Mesothelial cell of epicardium (in vitro differentiated cells): ENCODE data around the gene BMP6. TPM values are rescaled to one million over a fixed set of nuclear protein-coding genes. Genes with fewer than 3 reads are reported as not detected.

Source experiments
- DNase-seq, 2 experiments: peaks; one replicate each; pipeline ENCODE4 v3.0.0; 2021; ENCODE audit warnings: low spot score in 2 of 2; ENCODE audit not compliant: unreplicated experiment in 2 of 2
- H3K27ac Mint-ChIP-seq: 2 replicates; pipeline ENCODE4 v1.8.0; 2021; ENCODE audit warnings: mixed read lengths
- H3K27me3 Mint-ChIP-seq: 2 replicates; pipeline ENCODE4 v1.8.0; 2021; ENCODE audit warnings: low read depth, mixed read lengths
- H3K36me3 Mint-ChIP-seq: 2 replicates; pipeline ENCODE4 v1.8.0; 2021; ENCODE audit warnings: mixed read lengths
- H3K4me1 Mint-ChIP-seq: 2 replicates; pipeline ENCODE4 v1.8.0; 2021; ENCODE audit warnings: mixed read lengths
- H3K4me3 Mint-ChIP-seq: 2 replicates; pipeline ENCODE4 v1.8.0; 2021; ENCODE audit warnings: mild to moderate bottlenecking, moderate library complexity, mixed read lengths
- H3K9me3 Mint-ChIP-seq: 2 replicates; pipeline ENCODE4 v1.8.0; 2021; ENCODE audit warnings: mixed read lengths
- CTCF ChIP-seq: fragments of 200-600 bp; sonication (generic); IDR thresholded peaks from one replicate; pipeline ENCODE4 v1.5.0; 2021; ENCODE audit warnings: antibody characterized with exemption; ENCODE audit not compliant: unreplicated experiment
- total RNA-seq: library from RNA; stranded (reverse); gene quantifications from 3 replicates; pipeline ENCODE4 v1.2.1, GENCODE V29; 2021

The BMP6 gene
- total RNA-seq, 1 donor from 2014 or later, result 3.6 TPM

GRCh38 chr6:7879980-7880717, 154.2 kb downstream of the BMP6 start:
- Mint-ChIP-seq H3K9me3 (peaks cover 8% of the 10 kb centered on the region), H3K36me3 (peaks cover 35% of the 10 kb centered on the region), H3K4me3 (no peak overlapping the region), H3K27me3 (no peaks in the 10 kb centered on the region), H3K27ac (no peak overlapping the region), H3K4me1 (no peaks in the 10 kb centered on the region)
- no peak for TF ChIP-seq CTCF
- DNase-seq, result no peak

- no peak for TF ChIP-seq CTCF
- Mint-ChIP-seq H3K4me1 (no peaks in the 10 kb centered on the region), H3K36me3 (peaks cover 38% of the 10 kb centered on the region), H3K9me3 (peaks cover 8% of the 10 kb centered on the region), H3K27ac (no peak overlapping the region), H3K27me3 (no peaks in the 10 kb centered on the region), H3K4me3 (no peak overlapping the region)
- DNase-seq, result no peak
These were observed 154.8 kb downstream of the BMP6 start for GRCh38 chr6:7880718-7881107.

GRCh38 chr6:7881765-7882500, 156.0 kb downstream of the BMP6 start:
- H3K4me3 Mint-ChIP-seq, result no peak overlapping the region
- no peak overlapping the region for H3K27ac Mint-ChIP-seq
- no peaks in the 10 kb centered on the region for H3K9me3 Mint-ChIP-seq
- H3K27me3 Mint-ChIP-seq, result no peaks in the 10 kb centered on the region
- no peak for DNase-seq
- peaks cover 49% of the 10 kb centered on the region for H3K36me3 Mint-ChIP-seq
- no peaks in the 10 kb centered on the region for H3K4me1 Mint-ChIP-seq
- no peak for TF ChIP-seq CTCF

GRCh38 chr6:7882505-7883257, 156.8 kb downstream of the BMP6 start:
- peaks cover 55% of the 10 kb centered on the region for H3K36me3 Mint-ChIP-seq
- no peaks in the 10 kb centered on the region for H3K27me3 Mint-ChIP-seq
- no peak overlapping the region for H3K4me3 Mint-ChIP-seq
- no peaks in the 10 kb centered on the region for H3K9me3 Mint-ChIP-seq
- no peak for DNase-seq
- H3K4me1 Mint-ChIP-seq, result no peaks in the 10 kb centered on the region
- no peak for TF ChIP-seq CTCF
- H3K27ac Mint-ChIP-seq, result no peak overlapping the region

- peaks cover 62% of the 10 kb centered on the region for H3K36me3 Mint-ChIP-seq
- no peak overlapping the region for H3K4me3 Mint-ChIP-seq
- TF ChIP-seq CTCF, result no peak
- H3K9me3 Mint-ChIP-seq, result no peaks in the 10 kb centered on the region
- DNase-seq, result no peak
- no peak overlapping the region for H3K27ac Mint-ChIP-seq
- no peaks in the 10 kb centered on the region for H3K27me3 Mint-ChIP-seq
- no peaks in the 10 kb centered on the region for H3K4me1 Mint-ChIP-seq
These were observed 157.5 kb downstream of the BMP6 start for GRCh38 chr6:7883381-7883780.
